SU-DHL-6 (cell line): Measurements from ENCODE around the gene EFNA5.

Experiments
- H2AFZ ChIP-seq: fragments of 200-600 bp; sonication (generic); 2 replicates; pipeline ENCODE4 v1.6.1; 2014; ENCODE audit warnings: low read depth, mild to moderate bottlenecking, moderate library complexity, mixed read lengths, antibody characterized with exemption, low read length; ENCODE audit not compliant: severe bottlenecking
- H3F3A ChIP-seq: fragments of 200-600 bp; shearing (Covaris generic); 2 replicates; pipeline ENCODE4 v1.6.0; 2016; ENCODE audit warnings: antibody characterized with exemption, mild to moderate bottlenecking; ENCODE audit not compliant: insufficient read depth
- H3K27ac ChIP-seq: fragments of 200-600 bp; sonication (generic); 2 replicates; pipeline ENCODE4 v1.5.1; 2016; ENCODE audit warnings: low read depth, mild to moderate bottlenecking, low read length, moderate library complexity, mixed read lengths
- H3K27me3 ChIP-seq: fragments of 200-600 bp; sonication (generic), shearing (Covaris generic); 2 replicates; pipeline ENCODE4 v1.6.0; 2014; ENCODE audit warnings: mild to moderate bottlenecking, low read length
- H3K36me3 ChIP-seq: fragments of 200-600 bp; sonication (generic); 2 replicates; pipeline ENCODE4 v1.6.1; 2014; ENCODE audit warnings: mild to moderate bottlenecking, low read length, mixed read lengths
- H3K4me2 ChIP-seq: fragments of 300-600, 200-600 bp; shearing (Covaris generic), sonication (generic); 2 replicates; pipeline ENCODE4 v1.6.0; 2014; ENCODE audit warnings: low read length, low read depth, mild to moderate bottlenecking; ENCODE audit not compliant: poor library complexity, severe bottlenecking
- H3K4me3 ChIP-seq: fragments of 200-600 bp; sonication (generic); 2 replicates; pipeline ENCODE4 v1.5.1; 2014; ENCODE audit warnings: antibody characterized with exemption, low read length, mild to moderate bottlenecking, mixed read lengths; ENCODE audit not compliant: insufficient read depth, poor library complexity, severe bottlenecking
- H3K79me2 ChIP-seq: fragments of 200-600 bp; sonication (generic); 2 replicates; pipeline ENCODE4 v1.6.1; 2014; ENCODE audit warnings: mild to moderate bottlenecking, low read length, moderate library complexity; ENCODE audit not compliant: insufficient read depth
- H3K9ac ChIP-seq: fragments of 200-600 bp; sonication (generic); 2 replicates; pipeline ENCODE4 v1.7.0; 2014; ENCODE audit warnings: mild to moderate bottlenecking, low read length
- H3K9me2 ChIP-seq: fragments of 200-600 bp; sonication (generic); replicated peaks from 2 replicates; pipeline ENCODE4 v1.6.1; 2014; ENCODE audit warnings: low read length; ENCODE audit not compliant: insufficient read depth
- H3K9me3 ChIP-seq: fragments of 200-600 bp; sonication (generic); 2 replicates; pipeline ENCODE4 v1.6.1; 2014; ENCODE audit warnings: low read length, mixed read lengths; ENCODE audit not compliant: insufficient read depth
- H4K20me1 ChIP-seq: fragments of 200-600 bp; sonication (generic); 2 replicates; pipeline ENCODE4 v1.6.1; 2014; ENCODE audit warnings: low read depth, mild to moderate bottlenecking, antibody characterized with exemption, low read length, moderate library complexity, mixed read lengths
- CTCF ChIP-seq: fragments of 200-600 bp; sonication (generic); IDR thresholded peaks from one replicate; pipeline ENCODE4 v1.5.1; 2017; ENCODE audit warnings: antibody characterized with exemption, mild to moderate bottlenecking, low read length, moderate library complexity; ENCODE audit not compliant: insufficient read depth, poor library complexity, severe bottlenecking
- EZH2phosphoT487 ChIP-seq: fragments of 200-600 bp; sonication (generic), shearing (Covaris generic); conservative IDR thresholded peaks from 2 replicates; pipeline ENCODE4 v1.6.1; 2018; ENCODE audit warnings: mild to moderate bottlenecking, antibody characterized with exemption, low read length, moderate library complexity, mixed read lengths

Gene EFNA5

GRCh38 chr5:107484281-107484680 is 186.5 kb downstream of the EFNA5 start:
- no peaks in the 10 kb centered on the region for H3K36me3 ChIP-seq
- H3K4me2 ChIP-seq = no peak overlapping the region
- no peaks in the 10 kb centered on the region for H3K27me3 ChIP-seq
- no peak overlapping the region for H3K27ac ChIP-seq
- H3K79me2 ChIP-seq = no peaks in the 10 kb centered on the region
- no peak overlapping the region for H3K9ac ChIP-seq
- TF ChIP-seq EZH2phosphoT487 = no peak
- TF ChIP-seq CTCF = no peak
- no peaks in the 10 kb centered on the region for H3K9me2 ChIP-seq
- no peaks in the 10 kb centered on the region for H3F3A ChIP-seq
- no peaks in the 10 kb centered on the region for H3K9me3 ChIP-seq
- H3K4me3 ChIP-seq = no peak overlapping the region
- no peak overlapping the region for H2AFZ ChIP-seq
- no peaks in the 10 kb centered on the region for H4K20me1 ChIP-seq

GRCh38 chr5:107483231-107484024 is 187.3 kb downstream of the EFNA5 start:
- Histone ChIP-seq H3K79me2 (no peaks in the 10 kb centered on the region), H3K4me2 (no peak overlapping the region), H3K27ac (no peak overlapping the region)

GRCh38 chr5:107478068-107478641 is 192.6 kb downstream of the EFNA5 start:
- Histone ChIP-seq H3K27me3 (no peaks in the 10 kb centered on the region), H3K9me2 (no peaks in the 10 kb centered on the region), H3K4me3 (no peak overlapping the region), H3K36me3 (no peaks in the 10 kb centered on the region), H3K79me2 (no peaks in the 10 kb centered on the region), H3K4me2 (no peak overlapping the region), H3K9ac (no peak overlapping the region), H3F3A (no peaks in the 10 kb centered on the region), H2AFZ (no peak overlapping the region), H3K27ac (no peak overlapping the region), H3K9me3 (no peaks in the 10 kb centered on the region), H4K20me1 (no peaks in the 10 kb centered on the region)
- no peak for TF ChIP-seq CTCF
- TF ChIP-seq EZH2phosphoT487 = no peak

More at GRCh38 chr5:107483231-107484024, 187.3 kb downstream of the EFNA5 start:
- no peaks in the 10 kb centered on the region for H3K36me3 ChIP-seq
- H3K9ac ChIP-seq = no peak overlapping the region
- no peak overlapping the region for H3K4me3 ChIP-seq
- H3K9me3 ChIP-seq = no peaks in the 10 kb centered on the region
- H3K9me2 ChIP-seq = no peaks in the 10 kb centered on the region
- H2AFZ ChIP-seq = no peak overlapping the region
- no peaks in the 10 kb centered on the region for H4K20me1 ChIP-seq
- H3F3A ChIP-seq = no peaks in the 10 kb centered on the region
- H3K27me3 ChIP-seq = no peaks in the 10 kb centered on the region
- no peak for TF ChIP-seq EZH2phosphoT487
- no peak for TF ChIP-seq CTCF
